B cell (primary cell): Measurements from ENCODE around the gene ADORA2A. TPM values are rescaled to one million over a fixed set of nuclear protein-coding genes. Genes with fewer than 3 reads are reported as not detected.
A peak's percentile ranks its signal among the peaks of the same experiment; 100 is the strongest.

Experiments used
- ATAC-seq: fragments of 200-7000 bp; cut with Tn5 transposase; one replicate; pipeline ENCODE4 v1.10.0; 2021; ENCODE audit warnings: low read depth, mild to moderate bottlenecking, moderate number of reproducible peaks, moderate library complexity
- CTCF ChIA-PET: fragments of 350-600 bp; sonication (Branson Sonifier 250); formaldehyde crosslinking; loops from one replicate; lab custom pipeline; 2021; ENCODE audit warnings: antibody characterized with exemption, inconsistent platforms; lab: Charles Lee
- POLR2A ChIA-PET: fragments of 350-600 bp; sonication (Branson Sonifier 250); formaldehyde crosslinking; loops from one replicate; lab custom pipeline; 2021; ENCODE audit warnings: antibody characterized with exemption; lab: Charles Lee
- DNase-seq: peaks from one replicate; pipeline ENCODE4 v3.0.0; 2013
- H2AFZ ChIP-seq: 2 replicates; pipeline ENCODE4 v1.6.1; 2012; ENCODE audit warnings: mild to moderate bottlenecking, low read depth, low read length; ENCODE audit not compliant: insufficient read depth, poor library complexity, severe bottlenecking
- H3K27ac ChIP-seq, 2 donors: 1 replicate in 1 of 2; 2 replicates in 1 of 2; pipeline ENCODE4 v1.5.1; 2012 to 2013; ENCODE audit warnings: low read length in 2 of 2, mild to moderate bottlenecking in 2 of 2, moderate library complexity in 1 of 2
- H3K27me3 ChIP-seq, 4 experiments: fragments of 200-600 bp in 1 of 4; sonication (generic) in 1 of 4; replicated peaks in 1 of 4; 1 replicate in 2 of 4; 2 replicates in 2 of 4; pipeline versions ENCODE4 v1.6.1 to v1.7.0; 2013 to 2016; ENCODE audit warnings: low read length in 3 of 4, mild to moderate bottlenecking in 2 of 4, mixed read lengths in 1 of 4, moderate library complexity in 1 of 4; ENCODE audit not compliant: insufficient read depth in 4 of 4, control insufficient read depth in 3 of 4; ENCODE audit errors: control extremely low read depth in 1 of 4
- H3K36me3 ChIP-seq, 2 experiments: replicated peaks in 1 of 2; 1 replicate in 1 of 2; 2 replicates in 1 of 2; pipeline versions ENCODE4 v1.6.1 to v1.7.1; 2013; ENCODE audit warnings: low read length in 1 of 2; ENCODE audit not compliant: insufficient read depth in 2 of 2, control insufficient read depth in 1 of 2; ENCODE audit errors: control extremely low read depth in 1 of 2, extremely low read depth in 1 of 2
- H3K4me1 ChIP-seq, 2 donors: fragments of 200-600 bp in 1 of 2; sonication (generic) in 1 of 2; 1 replicate in 1 of 2; 2 replicates in 1 of 2; pipeline versions ENCODE4 v1.5.1 to v1.6.1; 2013 to 2017; ENCODE audit warnings: low read length in 2 of 2; ENCODE audit not compliant: control insufficient read depth in 2 of 2, insufficient read depth in 2 of 2
- H3K4me2 ChIP-seq: replicated peaks from 2 replicates; pipeline ENCODE3; 2012; ENCODE audit warnings: mild to moderate bottlenecking, low read depth, low read length; ENCODE audit not compliant: poor library complexity, severe bottlenecking
- H3K4me3 ChIP-seq, 5 experiments: fragments of 200-600 bp in 1 of 5; sonication (generic) in 1 of 5; 1 replicate in 3 of 5; 2 replicates in 2 of 5; pipeline versions ENCODE4 v1.5.1 to v1.7.0; 2011 to 2016; ENCODE audit warnings: low read length in 4 of 5, mild to moderate bottlenecking in 4 of 5, low read depth in 2 of 5, control low read depth in 1 of 5, moderate library complexity in 1 of 5; ENCODE audit not compliant: insufficient read depth in 1 of 5; ENCODE audit errors: control extremely low read depth in 1 of 5, extremely low read depth in 1 of 5
- H3K79me2 ChIP-seq: fragments of 200-600 bp; sonication (generic); one replicate; pipeline ENCODE4 v1.6.0; 2016; ENCODE audit warnings: low read length; ENCODE audit not compliant: control insufficient read depth, insufficient read depth
- H3K9ac ChIP-seq: fragments of 200-600 bp; sonication (generic); 2 replicates; pipeline ENCODE4 v1.6.1; 2017; ENCODE audit warnings: mild to moderate bottlenecking, low read length, moderate library complexity
- H3K9me3 ChIP-seq, 3 donors: one replicate each; pipeline versions ENCODE4 v1.6.1 to v1.7.1; 2013; ENCODE audit warnings: low read length in 2 of 3; ENCODE audit not compliant: control insufficient read depth in 2 of 3, insufficient read depth in 1 of 3; ENCODE audit errors: control extremely low read depth in 1 of 3
- H4K20me1 ChIP-seq: 2 replicates; pipeline ENCODE4 v1.6.0; 2012; ENCODE audit warnings: mild to moderate bottlenecking, low read length; ENCODE audit not compliant: insufficient read depth, control insufficient read depth, poor library complexity, severe bottlenecking
- H3K27ac Mint-ChIP-seq: one replicate; pipeline ENCODE4 v1.8.0; 2021; ENCODE audit warnings: mixed read lengths
- H3K27me3 Mint-ChIP-seq: one replicate; pipeline ENCODE4 v1.8.0; 2021; ENCODE audit warnings: mixed read lengths
- H3K4me1 Mint-ChIP-seq: one replicate; pipeline ENCODE4 v1.8.0; 2021; ENCODE audit warnings: mixed read lengths
- H3K4me3 Mint-ChIP-seq: one replicate; pipeline ENCODE4 v1.8.0; 2021; ENCODE audit warnings: mixed read lengths
- H3K9me3 Mint-ChIP-seq: one replicate; pipeline ENCODE4 v1.8.0; 2022; ENCODE audit warnings: mixed read lengths; ENCODE audit not compliant: insufficient read depth
- CTCF ChIP-seq: fragments of 200-600 bp; IDR thresholded peaks from one replicate; pipeline ENCODE4 v1.8.0; 2022; ENCODE audit warnings: antibody characterized with exemption, mild to moderate bottlenecking
- EZH2 ChIP-seq: IDR thresholded peaks from 2 replicates; pipeline ENCODE4 v1.6.1; 2012; ENCODE audit warnings: borderline replicate concordance, low read depth, mild to moderate bottlenecking, moderate library complexity, low read length; ENCODE audit not compliant: insufficient read depth, poor library complexity, severe bottlenecking
- WGBS: methylation state at CpG from one replicate; pipeline ENCODE4 v1.1.5; 2013; ENCODE audit warnings: missing lambda C conversion rate; ENCODE audit not compliant: insufficient coverage; 5-methylcytosine and 5-hydroxymethylcytosine counted together
- intact Hi-C: fragments of 100-400 bp; cut with micrococcal nuclease; formaldehyde crosslinking; loops from one replicate; pipeline ENCODE4 v1.10.0; 2022
- polyA plus RNA-seq: library from polyadenylated mRNA; depleted of rRNA; stranded (reverse); fragments of >200 nt; gene quantifications from 2 replicates; pipeline ENCODE4 v1.2.3, GENCODE V29; 2012
- total RNA-seq, 2 donors: library from RNA; stranded (reverse); fragments of 120-200 nt in 1 of 2; gene quantifications; 1 replicate in 1 of 2; 2 replicates in 1 of 2; pipeline versions ENCODE4 v1.2.3 to v1.2.4, GENCODE V29; 2013 to 2022

Gene ADORA2A
- total and polyA plus RNA-seq, 2 donors (not counting 1 experiment from before 2014, with no cell fraction given): 30.5 to 45.4 TPM

GRCh38 chr22:24436553-24436952 is 9.2 kb downstream of the ADORA2A start:
- intact Hi-C loops: loop anchor here (5.0 to 10.0 kb wide), 3 partner anchors 36 to 1128 kb away; partner anchors contain the start of genes DERL3 and GRK3
- Mint-ChIP-seq H3K4me1 (peaks cover 87% of the 10 kb centered on the region), H3K9me3 (no peaks in the 10 kb centered on the region), H3K4me3 (peak overlapping the region; percentile 76), H3K27ac (peak overlapping the region; percentile 96), H3K27me3 (no peaks in the 10 kb centered on the region)
- POLR2A ChIA-PET: interaction anchor here (2.2 to 4.8 kb wide), 2 partner anchors 9 to 12 kb away, joined by 9 to 42 read pairs; partner anchors contain the start of gene ADORA2A
- Histone ChIP-seq H3K9me3 (no peaks in the 10 kb centered on the region), H3K27ac (peak overlapping the region; percentile 98 to 99), H3K79me2 (peaks cover 76% of the 10 kb centered on the region), H3K4me1 (peaks cover 79 to 83% of the 10 kb centered on the region in 2 donors), H3K4me2 (peak overlapping the region; percentile 78), H2AFZ (no peak overlapping the region), H3K27me3 (no peaks in the 10 kb centered on the region), H4K20me1 (peaks cover 16% of the 10 kb centered on the region), H3K4me3 (peak overlapping the region in 1 of 5 experiments; percentile 4), H3K36me3 (peaks cover 0 to 37% of the 10 kb centered on the region in 2 experiments), H3K9ac (no peak overlapping the region)
- TF ChIP-seq CTCF: no peak
- no peak for TF ChIP-seq EZH2
- CTCF ChIA-PET: interaction anchor here (1.3 to 8.3 kb wide), 3 partner anchors 13 to 71 kb away, joined by 3 to 147 read pairs (median 4); partner anchors contain the start of gene ADORA2A
- ATAC-seq (no peak), DNase-seq (no peak)
- 39% methylated on average over 3 of the region's 3 CpGs for WGBS

GRCh38 chr22:24437091-24437490 is 9.7 kb downstream of the ADORA2A start:
- Mint-ChIP-seq H3K4me3 (peak overlapping the region; percentile 76), H3K27ac (peak overlapping the region; percentile 96), H3K4me1 (peaks cover 81% of the 10 kb centered on the region), H3K27me3 (no peaks in the 10 kb centered on the region), H3K9me3 (no peaks in the 10 kb centered on the region)
- Histone ChIP-seq H4K20me1 (peaks cover 22% of the 10 kb centered on the region), H3K4me3 (peak overlapping the region in 1 of 5 experiments; percentile 17), H3K4me1 (peaks cover 74 to 81% of the 10 kb centered on the region in 2 donors), H3K79me2 (peaks cover 76% of the 10 kb centered on the region), H3K36me3 (peaks cover 0 to 42% of the 10 kb centered on the region in 2 experiments), H3K9me3 (no peaks in the 10 kb centered on the region), H2AFZ (no peak overlapping the region), H3K27me3 (no peaks in the 10 kb centered on the region), H3K4me2 (peak overlapping the region; percentile 78), H3K9ac (no peak overlapping the region), H3K27ac (peak overlapping the region; percentile 98 to 99)
- 49% methylated on average over 3 of the region's 4 CpGs for WGBS
- intact Hi-C loops: loop anchor here (5.0 to 10.0 kb wide), 3 partner anchors 35 to 1128 kb away; partner anchors contain the start of genes DERL3 and GRK3
- ChIA-PET CTCF (interaction anchor here (1.2 to 8.3 kb wide), 4 partner anchors 13 to 77 kb away, joined by 3 to 147 read pairs (median 6); partner anchors contain the start of gene ADORA2A), POLR2A (interaction anchor here (4.8 kb wide), 1 partner anchor 10 kb away, joined by 42 read pairs; the partner anchor contains the start of gene ADORA2A)
- ATAC-seq (no peak), DNase-seq (no peak)
- TF ChIP-seq CTCF (no peak), EZH2 (no peak)
